HCT116 (cell line): ENCODE data around the gene KRTAP10-10. TPM values are rescaled to one million over a fixed set of nuclear protein-coding genes. Genes with fewer than 3 reads are reported as not detected.

ENCODE experiments used
- ATAC-seq: fragments of 200-7000 bp; cut with Tn5 transposase; 2 replicates; pipeline ENCODE4 v1.9.1; 2020; ENCODE audit warnings: mild to moderate bottlenecking, moderate library complexity
- BruUV-seq: library from RNA; stranded (reverse); fragments of 400-500 nt; replicated peaks from 2 replicates; lab custom pipeline; 2021; lab: Mats Ljungman, UMichigan
- CTCF ChIA-PET: fragments of 300-600 bp; sonication (Branson Sonifier 250); formaldehyde crosslinking; loops from one replicate; lab custom pipeline; 2021; ENCODE audit warnings: antibody characterized with exemption; lab: Charles Lee
- POLR2A ChIA-PET: fragments of 300-600, 350-600 bp; sonication (Branson Sonifier 250); formaldehyde crosslinking; loops from one replicate; lab custom pipeline; 2021; ENCODE audit warnings: antibody characterized with exemption; lab: Charles Lee
- RAD21 ChIA-PET, 2 experiments: fragments of 300-600 bp; sonication (Branson Sonifier 250); formaldehyde crosslinking; loops; one replicate each; lab custom pipeline; 2023; ENCODE audit warnings: low total read pairs in 2 of 2; ENCODE audit not compliant: uncharacterized antibody in 2 of 2, unreplicated experiment in 2 of 2, low non-redundant PET in 1 of 2; lab: Charles Lee
- DNase-seq: peaks from one replicate; pipeline ENCODE4 v3.0.0-alpha.2; 2010; ENCODE audit warnings: low read depth, low spot score
- H2AFZ ChIP-seq: fragments of 200-600 bp; shearing (Covaris generic), sonication (generic); 2 replicates; pipeline ENCODE4 v1.6.1; 2017; ENCODE audit warnings: low read depth, mixed run types, mixed read lengths, antibody characterized with exemption, low read length; ENCODE audit not compliant: poor library complexity, severe bottlenecking
- H3K27ac ChIP-seq: 2 replicates; pipeline ENCODE4 v1.5.1; 2012; ENCODE audit warnings: low read depth, low read length
- H3K27me3 ChIP-seq: fragments of 200-600 bp; sonication (generic); 2 replicates; pipeline ENCODE4 v1.6.1; 2016; ENCODE audit warnings: mixed run types, low read length, mixed read lengths; ENCODE audit not compliant: insufficient read depth
- H3K36me3 ChIP-seq, 2 experiments: fragments of 200-500 bp in 1 of 2; fragments of 200-600 bp in 1 of 2; sonication (Bioruptor generic) in 1 of 2; sonication (generic) in 1 of 2; 2 replicates each; pipeline versions ENCODE4 v1.5.1 to v1.6.1; 2014 to 2016; ENCODE audit warnings: low read length in 2 of 2, inconsistent platforms in 1 of 2, mixed read lengths in 1 of 2, mixed run types in 1 of 2; ENCODE audit not compliant: insufficient read depth in 2 of 2, control insufficient read depth in 1 of 2
- H3K4me1 ChIP-seq, 2 experiments: fragments of 200-600 bp in 1 of 2; sonication (generic) in 1 of 2; 2 replicates each; pipeline versions ENCODE4 v1.5.1 to v1.6.1; 2012 to 2017; ENCODE audit warnings: low read length in 2 of 2, inconsistent platforms in 1 of 2, mild to moderate bottlenecking in 1 of 2, mixed read lengths in 1 of 2, mixed run types in 1 of 2, moderate library complexity in 1 of 2; ENCODE audit not compliant: insufficient read depth in 2 of 2, control insufficient read depth in 1 of 2
- H3K4me2 ChIP-seq: fragments of 200-600 bp; sonication (generic); 2 replicates; pipeline ENCODE4 v1.6.1; 2017; ENCODE audit warnings: mixed run types, low read length, mixed read lengths
- H3K4me3 ChIP-seq, 2 experiments: fragments of 200-600 bp in 1 of 2; sonication (generic) in 1 of 2; replicated peaks in 1 of 2; 2 replicates each; pipeline ENCODE4 v1.5.1; 2011 to 2016; ENCODE audit warnings: low read length in 2 of 2, control low read depth in 1 of 2, low read depth in 1 of 2, mild to moderate bottlenecking in 1 of 2, mixed read lengths in 1 of 2, mixed run types in 1 of 2
- H3K79me2 ChIP-seq: fragments of 200-600 bp; sonication (generic); 2 replicates; pipeline ENCODE4 v1.6.1; 2017; ENCODE audit warnings: mild to moderate bottlenecking, mixed run types, low read length, moderate library complexity, mixed read lengths; ENCODE audit not compliant: insufficient read depth
- H3K9ac ChIP-seq: fragments of 200-600 bp; sonication (generic); 2 replicates; pipeline ENCODE4 v1.6.1; 2016; ENCODE audit warnings: low read length, mixed read lengths
- H3K9me2 ChIP-seq: fragments of 200-600 bp; sonication (generic), shearing (Covaris generic); 2 replicates; pipeline ENCODE4 v1.6.1; 2017; ENCODE audit warnings: mixed run types, mild to moderate bottlenecking, moderate library complexity; ENCODE audit not compliant: insufficient read depth
- H3K9me3 ChIP-seq, 2 experiments: fragments of 200-500 bp in 1 of 2; fragments of 200-600 bp in 1 of 2; sonication (Bioruptor generic) in 1 of 2; sonication (generic) in 1 of 2; 2 replicates each; pipeline ENCODE4 v1.6.1; 2014 to 2017; ENCODE audit warnings: low read length in 2 of 2, mixed read lengths in 2 of 2, inconsistent platforms in 1 of 2, low read depth in 1 of 2, mild to moderate bottlenecking in 1 of 2, mixed run types in 1 of 2, moderate library complexity in 1 of 2; ENCODE audit not compliant: control insufficient read depth in 1 of 2, insufficient read depth in 1 of 2
- H4K20me1 ChIP-seq: fragments of 200-600 bp; sonication (generic), shearing (Covaris generic); 2 replicates; pipeline ENCODE4 v1.6.1; 2017; ENCODE audit warnings: mixed run types, mild to moderate bottlenecking, moderate library complexity; ENCODE audit not compliant: insufficient read depth
- CTCF ChIP-seq, 3 experiments: fragments of 200-600 bp in 1 of 3; sonication (generic) in 1 of 3; IDR thresholded peaks in 2 of 3; conservative IDR thresholded peaks in 1 of 3; 2 replicates each; pipeline ENCODE4 v1.5.1; 2012 to 2017; ENCODE audit warnings: low read depth in 2 of 3, low read length in 2 of 3, antibody characterized with exemption in 1 of 3, borderline replicate concordance in 1 of 3, control low read depth in 1 of 3, mild to moderate bottlenecking in 1 of 3, mixed read lengths in 1 of 3, mixed run types in 1 of 3, moderate library complexity in 1 of 3; ENCODE audit not compliant: insufficient read depth in 1 of 3
- MAX ChIP-seq: IDR thresholded peaks from 2 replicates; pipeline ENCODE4 v1.6.1; 2012
- SIN3A ChIP-seq: IDR thresholded peaks from 2 replicates; pipeline ENCODE4 v1.6.1; 2012; ENCODE audit warnings: low read depth
- intact Hi-C: fragments of 100-400 bp; cut with micrococcal nuclease; formaldehyde crosslinking; loops from 2 replicates; pipeline ENCODE4 v1.10.0; 2022
- total RNA-seq: library from RNA; stranded (reverse); gene quantifications from one replicate; pipeline ENCODE4 v1.2.1, GENCODE V29; 2021; ENCODE audit not compliant: unreplicated experiment
- TF ChIP-seq, protein P1 (sequence below): IDR thresholded peaks from 2 replicates; pipeline ENCODE4 v1.6.1; 2011; ENCODE audit warnings: mild to moderate bottlenecking, low read length, moderate library complexity; ENCODE audit not compliant: insufficient replicate concordance; ENCODE audit errors: extremely low read depth

The KRTAP10-10 gene
- total RNA-seq, 1 experiment from 2014 or later, result not detected

- TF ChIP-seq, protein P1, sequence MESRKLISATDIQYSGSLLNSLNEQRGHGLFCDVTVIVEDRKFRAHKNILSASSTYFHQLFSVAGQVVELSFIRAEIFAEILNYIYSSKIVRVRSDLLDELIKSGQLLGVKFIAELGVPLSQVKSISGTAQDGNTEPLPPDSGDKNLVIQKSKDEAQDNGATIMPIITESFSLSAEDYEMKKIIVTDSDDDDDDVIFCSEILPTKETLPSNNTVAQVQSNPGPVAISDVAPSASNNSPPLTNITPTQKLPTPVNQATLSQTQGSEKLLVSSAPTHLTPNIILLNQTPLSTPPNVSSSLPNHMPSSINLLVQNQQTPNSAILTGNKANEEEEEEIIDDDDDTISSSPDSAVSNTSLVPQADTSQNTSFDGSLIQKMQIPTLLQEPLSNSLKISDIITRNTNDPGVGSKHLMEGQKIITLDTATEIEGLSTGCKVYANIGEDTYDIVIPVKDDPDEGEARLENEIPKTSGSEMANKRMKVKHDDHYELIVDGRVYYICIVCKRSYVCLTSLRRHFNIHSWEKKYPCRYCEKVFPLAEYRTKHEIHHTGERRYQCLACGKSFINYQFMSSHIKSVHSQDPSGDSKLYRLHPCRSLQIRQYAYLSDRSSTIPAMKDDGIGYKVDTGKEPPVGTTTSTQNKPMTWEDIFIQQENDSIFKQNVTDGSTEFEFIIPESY, result no peak
- no peak for TF ChIP-seq MAX
Measured at GRCh38 chr21:44617071-44617501, 20.1 kb upstream of the KRTAP10-10 start (continued).

DNA sequence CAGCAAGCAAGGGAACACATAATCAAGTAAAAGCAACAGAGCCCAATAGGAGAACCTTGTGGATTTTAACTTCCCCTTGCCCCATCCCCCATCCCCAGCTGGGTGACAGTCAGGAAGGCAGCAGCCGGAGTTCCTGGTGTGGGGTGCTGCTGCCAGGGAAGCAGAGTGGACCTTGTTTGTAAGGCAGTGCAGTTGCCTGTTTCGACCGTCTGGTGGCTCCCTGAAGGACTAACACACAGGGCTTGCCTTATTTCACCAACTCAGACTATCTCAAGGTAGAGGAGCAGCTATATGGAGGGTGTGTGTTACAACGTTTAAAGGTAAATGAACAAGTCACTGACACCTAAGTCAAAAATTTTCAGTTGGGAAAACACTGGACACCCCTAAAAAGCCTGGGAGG lies 18.7 kb upstream of the KRTAP10-10 start:
- Histone ChIP-seq H3K79me2 (no peaks in the 10 kb centered on the region), H4K20me1 (no peaks in the 10 kb centered on the region), H3K4me1 (no peaks in the 10 kb centered on the region), H2AFZ (no peak overlapping the region), H3K27me3 (no peaks in the 10 kb centered on the region), H3K36me3 (no peaks in the 10 kb centered on the region), H3K27ac (no peak overlapping the region), H3K4me3 (no peak overlapping the region), H3K9me3 (peaks cover 8 to 20% of the 10 kb centered on the region in 2 experiments), H3K9me2 (no peaks in the 10 kb centered on the region), H3K4me2 (no peak overlapping the region), H3K9ac (no peak overlapping the region)
- peak; percentile 2 for DNase-seq
- intact Hi-C loops, result no loop called here
- POLR2A ChIA-PET, result no interaction called here
- TF ChIP-seq CTCF (IDR thresholded peaks at IDR 0.05 in 2 of 3, conservative IDR thresholded peaks at IDR 0.05 in 1 of 3; ENCODE audit: borderline replicate concordance in 1 of 3, insufficient read depth in 1 of 3, low read depth in 2 of 3, low read length in 2 of 3), result peak; percentile 6 to 23 (median 14); a peak in 1 of 6 replicates
- no peak for TF ChIP-seq SIN3A
- CTCF ChIA-PET, result no interaction called here
- ATAC-seq, result peak; percentile 88
- BruUV-seq, result no TSS peak
- RAD21 ChIA-PET, result no interaction called here
